Neural cell (in vitro differentiated cells): ENCODE measurements around the gene GOLGA3. TPM values are rescaled to one million over a fixed set of nuclear protein-coding genes. Genes with fewer than 3 reads are reported as not detected.

ENCODE experiments used
- H2AFZ ChIP-seq: fragments of 200-600, 300-800 bp; sonication (generic), shearing (Covaris generic); 2 replicates; pipeline ENCODE4 v1.6.0; 2014; ENCODE audit warnings: low read depth, mild to moderate bottlenecking, antibody characterized with exemption, low read length, moderate library complexity
- H3F3A ChIP-seq: fragments of 200-600 bp; shearing (Covaris generic); 2 replicates; pipeline ENCODE4 v1.6.1; 2016; ENCODE audit warnings: mild to moderate bottlenecking, moderate library complexity, mixed read lengths, antibody characterized with exemption, low read length; ENCODE audit not compliant: insufficient read depth, poor library complexity, severe bottlenecking
- H3K27ac ChIP-seq: fragments of 200-600, 300-800 bp; sonication (generic), shearing (Covaris generic); 2 replicates; pipeline ENCODE4 v1.5.1; 2014; ENCODE audit warnings: mild to moderate bottlenecking, low read length, moderate library complexity
- H3K27me3 ChIP-seq: fragments of 300-800, 200-600 bp; sonication (generic), shearing (Covaris generic); 2 replicates; pipeline ENCODE4 v1.6.0; 2014; ENCODE audit warnings: mild to moderate bottlenecking, low read depth, low read length, moderate library complexity; ENCODE audit not compliant: insufficient read depth
- H3K36me3 ChIP-seq: fragments of 300-800, 200-600 bp; sonication (generic), shearing (Covaris generic); 2 replicates; pipeline ENCODE4 v1.5.1; 2014; ENCODE audit warnings: mild to moderate bottlenecking, antibody characterized with exemption, low read length, moderate library complexity; ENCODE audit not compliant: insufficient read depth
- H3K4me2 ChIP-seq: fragments of 300-800, 200-600 bp; sonication (generic), shearing (Covaris generic); 2 replicates; pipeline ENCODE4 v1.6.0; 2014; ENCODE audit warnings: mild to moderate bottlenecking, low read length
- H3K4me3 ChIP-seq: fragments of 300-800, 200-600 bp; sonication (generic), shearing (Covaris generic); 2 replicates; pipeline ENCODE4 v1.5.1; 2014; ENCODE audit warnings: mild to moderate bottlenecking, low read length, moderate library complexity
- H3K79me2 ChIP-seq: fragments of 200-600 bp; shearing (Covaris generic); replicated peaks from 2 replicates; pipeline ENCODE4 v1.6.0; 2014; ENCODE audit warnings: mild to moderate bottlenecking, low read length, moderate library complexity; ENCODE audit not compliant: insufficient read depth
- H3K9ac ChIP-seq: fragments of 300-800, 200-600 bp; sonication (generic), shearing (Covaris generic); 2 replicates; pipeline ENCODE4 v1.6.1; 2016; ENCODE audit warnings: mild to moderate bottlenecking, low read length, mixed read lengths
- H3K9me2 ChIP-seq: fragments of 200-600 bp; shearing (Covaris generic); 2 replicates; pipeline ENCODE4 v1.6.1; 2016; ENCODE audit warnings: mild to moderate bottlenecking, low read length, mixed read lengths; ENCODE audit not compliant: insufficient read depth
- H3K9me3 ChIP-seq: fragments of 200-600, 300-800 bp; sonication (generic), shearing (Covaris generic); 2 replicates; pipeline ENCODE4 v1.6.1; 2016; ENCODE audit warnings: mild to moderate bottlenecking, mixed run types, low read length, moderate library complexity, mixed read lengths
- H4K20me1 ChIP-seq: fragments of 200-600 bp; shearing (Covaris generic); 2 replicates; pipeline ENCODE4 v1.6.1; 2016; ENCODE audit warnings: mild to moderate bottlenecking, mixed run types; ENCODE audit not compliant: insufficient read depth
- CTCF ChIP-seq: fragments of 450-650 bp; IDR thresholded peaks from 2 replicates; pipeline ENCODE4 v1.5.1; 2014; ENCODE audit warnings: antibody characterized with exemption, mild to moderate bottlenecking, moderate library complexity; ENCODE audit not compliant: poor library complexity, severe bottlenecking
- EP300 ChIP-seq: fragments of 450-650 bp; conservative IDR thresholded peaks from 2 replicates; pipeline ENCODE4 v1.6.1; 2014; ENCODE audit warnings: antibody characterized with exemption, mild to moderate bottlenecking, moderate library complexity; ENCODE audit not compliant: poor library complexity, severe bottlenecking
- EZH2 ChIP-seq: fragments of 200-600, 300-800 bp; shearing (Covaris generic), sonication (generic); IDR thresholded peaks from 2 replicates; pipeline ENCODE4 v1.6.1; 2014; ENCODE audit warnings: antibody characterized with exemption, low read length, borderline replicate concordance, mild to moderate bottlenecking; ENCODE audit not compliant: insufficient read depth, poor library complexity, severe bottlenecking
- MXI1 ChIP-seq: fragments of 450-650 bp; conservative IDR thresholded peaks from 2 replicates; pipeline ENCODE4 v1.6.1; 2014; ENCODE audit warnings: antibody characterized with exemption, mild to moderate bottlenecking; ENCODE audit not compliant: poor library complexity, severe bottlenecking
- POLR2AphosphoS5 ChIP-seq: IDR thresholded peaks from 2 replicates; pipeline ENCODE4 v1.6.1; 2012
- RAD21 ChIP-seq: fragments of 450-650 bp; conservative IDR thresholded peaks from 2 replicates; pipeline ENCODE4 v1.6.1; 2014; ENCODE audit warnings: antibody characterized with exemption, mild to moderate bottlenecking, moderate library complexity
- REST ChIP-seq: IDR thresholded peaks from 2 replicates; pipeline ENCODE4 v1.6.1; 2012; ENCODE audit warnings: borderline replicate concordance
- SMC3 ChIP-seq: fragments of 450-650 bp; conservative IDR thresholded peaks from 2 replicates; pipeline ENCODE4 v1.6.1; 2014; ENCODE audit warnings: antibody characterized with exemption, mild to moderate bottlenecking, moderate library complexity; ENCODE audit not compliant: poor library complexity
- TAF1 ChIP-seq: IDR thresholded peaks from 2 replicates; pipeline ENCODE4 v1.6.1; 2012; ENCODE audit warnings: low read depth
- polyA plus RNA-seq: library from polyadenylated mRNA; depleted of rRNA; stranded (reverse); fragments of >200 nt; gene quantifications from 2 replicates; pipeline ENCODE4 v1.2.3, GENCODE V29; 2014

GOLGA3 gene
- polyA plus RNA-seq, 1 donor from 2014 or later: 16.7 TPM

GRCh38 chr12:132729541-132730320, 98.9 kb downstream of the GOLGA3 start:
- Histone ChIP-seq H3K4me3 (no peak overlapping the region), H3K79me2 (no peaks in the 10 kb centered on the region), H3K27ac (no peak overlapping the region), H2AFZ (no peak overlapping the region), H3K4me2 (no peak overlapping the region), H3K27me3 (no peaks in the 10 kb centered on the region), H3K9me2 (no peaks in the 10 kb centered on the region), H3K9ac (no peak overlapping the region), H4K20me1 (no peaks in the 10 kb centered on the region), H3K9me3 (no peaks in the 10 kb centered on the region), H3K36me3 (no peaks in the 10 kb centered on the region), H3F3A (no peaks in the 10 kb centered on the region)
- TF ChIP-seq POLR2AphosphoS5: no peak
- TF ChIP-seq EP300: no peak
- no peak for TF ChIP-seq REST
- no peak for TF ChIP-seq SMC3
- TF ChIP-seq EZH2: no peak
- TF ChIP-seq RAD21: no peak
- no peak for TF ChIP-seq TAF1
- no peak for TF ChIP-seq MXI1

- no peaks in the 10 kb centered on the region for H3K36me3 ChIP-seq
- H3K27me3 ChIP-seq: no peaks in the 10 kb centered on the region
- H3K9me3 ChIP-seq: no peaks in the 10 kb centered on the region
- H3F3A ChIP-seq: no peaks in the 10 kb centered on the region
- H3K79me2 ChIP-seq: no peaks in the 10 kb centered on the region
- no peak overlapping the region for H3K9ac ChIP-seq
- H3K9me2 ChIP-seq: no peaks in the 10 kb centered on the region
- no peak overlapping the region for H3K4me3 ChIP-seq
- no peak overlapping the region for H3K27ac ChIP-seq
- H3K4me2 ChIP-seq: no peak overlapping the region
- no peak overlapping the region for H2AFZ ChIP-seq
- no peak for TF ChIP-seq REST
- TF ChIP-seq EZH2: no peak
- TF ChIP-seq POLR2AphosphoS5: no peak
- no peak for TF ChIP-seq EP300
- TF ChIP-seq MXI1: no peak
- TF ChIP-seq CTCF: no peak
- no peak for TF ChIP-seq SMC3
- TF ChIP-seq RAD21: no peak
- no peak for TF ChIP-seq TAF1
- no peaks in the 10 kb centered on the region for H4K20me1 ChIP-seq
Observed at GRCh38 chr12:132728502-132728901, 100.2 kb downstream of the GOLGA3 start.
